Measurements from ENCODE around the gene NCEH1. TPM values are rescaled to one million over a fixed set of nuclear protein-coding genes. Genes with fewer than 3 reads are reported as not detected.
A peak's percentile ranks its signal among the peaks of the same experiment; 100 is the strongest.
"Not testable (repeated sequence)": the region's sequence is repeated elsewhere in the genome, so short reads cannot be mapped to it uniquely, and the experiment has no call there.

The NCEH1 gene
- total RNA-seq, 6 experiments from 2014 or later: 42.1 to 82.6 (median 76.3) TPM

DNA sequence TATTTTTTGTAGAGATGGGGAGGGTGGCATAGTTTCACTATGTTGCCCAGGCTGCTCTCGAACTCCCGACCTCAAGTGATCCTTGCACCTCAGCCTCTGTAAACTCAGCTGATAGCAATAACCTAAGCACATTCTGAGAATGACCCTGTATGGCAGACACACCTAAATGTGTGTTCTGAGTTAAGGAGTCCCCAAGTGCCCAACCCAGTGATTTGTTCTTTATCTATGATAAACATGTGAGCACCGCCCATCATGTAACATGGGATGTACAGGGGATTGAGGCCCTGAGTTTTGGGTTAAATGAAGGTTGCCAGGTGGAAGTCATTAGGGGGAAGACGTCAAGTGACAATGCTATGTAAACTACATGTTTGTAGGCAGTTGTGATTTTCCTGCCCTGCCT is 5.7 kb downstream of the NCEH1 start:
- Mint-ChIP-seq H3K4me1 (ENCODE audit: low read depth) (peaks cover 59% of the 10 kb centered on the region), H3K4me3 (no peak overlapping the region), H3K27ac (peak overlapping the region; percentile 31; the same call in 1 of the 2 replicates), H3K27me3 (ENCODE audit: insufficient read depth) (no peaks in the 10 kb centered on the region), H3K36me3 (ENCODE audit: low read depth) (peaks cover 10% of the 10 kb centered on the region; the same call in 1 of the 2 replicates), H3K9me3 (no peaks in the 10 kb centered on the region)
- no peak for DNase-seq
- TF ChIP-seq, protein P1, sequence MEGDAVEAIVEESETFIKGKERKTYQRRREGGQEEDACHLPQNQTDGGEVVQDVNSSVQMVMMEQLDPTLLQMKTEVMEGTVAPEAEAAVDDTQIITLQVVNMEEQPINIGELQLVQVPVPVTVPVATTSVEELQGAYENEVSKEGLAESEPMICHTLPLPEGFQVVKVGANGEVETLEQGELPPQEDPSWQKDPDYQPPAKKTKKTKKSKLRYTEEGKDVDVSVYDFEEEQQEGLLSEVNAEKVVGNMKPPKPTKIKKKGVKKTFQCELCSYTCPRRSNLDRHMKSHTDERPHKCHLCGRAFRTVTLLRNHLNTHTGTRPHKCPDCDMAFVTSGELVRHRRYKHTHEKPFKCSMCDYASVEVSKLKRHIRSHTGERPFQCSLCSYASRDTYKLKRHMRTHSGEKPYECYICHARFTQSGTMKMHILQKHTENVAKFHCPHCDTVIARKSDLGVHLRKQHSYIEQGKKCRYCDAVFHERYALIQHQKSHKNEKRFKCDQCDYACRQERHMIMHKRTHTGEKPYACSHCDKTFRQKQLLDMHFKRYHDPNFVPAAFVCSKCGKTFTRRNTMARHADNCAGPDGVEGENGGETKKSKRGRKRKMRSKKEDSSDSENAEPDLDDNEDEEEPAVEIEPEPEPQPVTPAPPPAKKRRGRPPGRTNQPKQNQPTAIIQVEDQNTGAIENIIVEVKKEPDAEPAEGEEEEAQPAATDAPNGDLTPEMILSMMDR (IDR thresholded peaks at IDR 0.05): no peak

DNA sequence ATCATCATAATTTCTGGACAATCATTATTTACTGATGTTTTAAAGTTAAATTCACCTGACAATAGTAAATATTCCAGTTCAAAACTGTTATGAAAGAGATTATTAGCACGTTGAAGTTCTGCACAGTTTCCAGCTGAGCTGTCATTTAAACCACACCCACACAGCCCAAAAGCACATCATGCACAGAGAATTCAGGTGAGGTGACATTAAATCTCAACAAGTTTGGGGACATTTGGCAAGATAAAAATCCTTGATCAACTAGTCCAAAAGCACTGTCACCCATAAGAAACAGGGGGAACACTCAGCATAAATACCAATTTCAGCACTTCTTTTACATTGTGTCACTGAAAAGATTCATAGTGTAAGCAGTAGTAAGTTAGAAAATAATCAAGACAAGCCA is 6.9 kb downstream of the NCEH1 start:
- H3K4me3 Mint-ChIP-seq: no peak overlapping the region
- no peak overlapping the region; the same call in 1 of the 2 replicates for H3K27ac Mint-ChIP-seq
- DNase-seq: no peak
- H3K36me3 Mint-ChIP-seq (ENCODE audit: low read depth): peaks cover 10% of the 10 kb centered on the region; the same call in 1 of the 2 replicates
- TF ChIP-seq, protein P1 (IDR thresholded peaks at IDR 0.05): no peak
- no peaks in the 10 kb centered on the region for H3K9me3 Mint-ChIP-seq
- no peaks in the 10 kb centered on the region for H3K27me3 Mint-ChIP-seq (ENCODE audit: insufficient read depth)
- peaks cover 64% of the 10 kb centered on the region for H3K4me1 Mint-ChIP-seq (ENCODE audit: low read depth)

DNA sequence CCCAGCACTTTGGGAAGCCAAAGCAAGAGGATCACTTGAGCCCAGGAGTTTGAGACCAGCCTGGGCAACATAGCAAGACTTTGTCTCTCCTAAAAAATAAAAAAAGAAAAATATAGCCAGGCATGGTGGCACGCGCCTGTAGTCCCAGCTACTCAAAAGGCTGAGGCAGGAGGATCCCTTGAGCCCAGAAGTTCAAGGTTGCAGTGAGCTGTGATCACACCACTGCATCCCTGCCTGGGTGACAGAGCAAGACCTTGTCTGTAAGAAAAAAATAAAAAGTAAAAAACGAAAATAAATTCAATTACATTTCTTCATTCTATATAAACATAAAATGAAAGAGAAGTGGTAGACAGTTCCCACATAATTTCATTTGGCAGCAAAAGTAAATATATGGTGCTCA is 8.1 kb downstream of the NCEH1 start:
- not testable (repeated sequence) for H3K27ac Mint-ChIP-seq; DNase-seq; H3K9me3 Mint-ChIP-seq; H3K36me3 Mint-ChIP-seq (ENCODE audit: low read depth); H3K27me3 Mint-ChIP-seq (ENCODE audit: insufficient read depth); H3K4me3 Mint-ChIP-seq
- peaks cover 61% of the 10 kb centered on the region for H3K4me1 Mint-ChIP-seq (ENCODE audit: low read depth)

DNA sequence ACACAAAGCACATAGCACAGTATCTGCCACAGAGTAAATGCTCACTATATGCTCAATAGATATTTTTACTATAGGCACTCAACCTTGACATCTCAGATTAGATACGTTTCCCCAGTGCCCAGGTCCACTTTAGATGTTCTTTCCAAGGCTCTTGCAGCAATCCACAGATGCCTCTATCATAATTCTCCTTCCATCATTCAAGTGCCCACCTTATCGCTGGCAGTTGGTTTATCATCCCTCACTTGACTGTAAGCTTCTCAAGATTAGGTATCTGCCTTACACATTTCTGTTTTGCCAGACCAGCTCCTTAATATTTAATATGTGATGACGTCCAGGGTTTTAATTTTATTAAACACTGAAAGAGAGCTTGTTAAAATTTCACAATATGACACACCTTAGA is 8.6 kb downstream of the NCEH1 start:
- H3K27me3 Mint-ChIP-seq (ENCODE audit: insufficient read depth): no peaks in the 10 kb centered on the region
- H3K27ac Mint-ChIP-seq: no peak overlapping the region; the same call in 1 of the 2 replicates
- no peak for DNase-seq
- peaks cover 57% of the 10 kb centered on the region for H3K4me1 Mint-ChIP-seq (ENCODE audit: low read depth)
- TF ChIP-seq, protein P1 (IDR thresholded peaks at IDR 0.05): no peak
- H3K9me3 Mint-ChIP-seq: no peaks in the 10 kb centered on the region
- H3K4me3 Mint-ChIP-seq: no peak overlapping the region
- peaks cover 7% of the 10 kb centered on the region; the same call in 1 of the 2 replicates for H3K36me3 Mint-ChIP-seq (ENCODE audit: low read depth)

DNA sequence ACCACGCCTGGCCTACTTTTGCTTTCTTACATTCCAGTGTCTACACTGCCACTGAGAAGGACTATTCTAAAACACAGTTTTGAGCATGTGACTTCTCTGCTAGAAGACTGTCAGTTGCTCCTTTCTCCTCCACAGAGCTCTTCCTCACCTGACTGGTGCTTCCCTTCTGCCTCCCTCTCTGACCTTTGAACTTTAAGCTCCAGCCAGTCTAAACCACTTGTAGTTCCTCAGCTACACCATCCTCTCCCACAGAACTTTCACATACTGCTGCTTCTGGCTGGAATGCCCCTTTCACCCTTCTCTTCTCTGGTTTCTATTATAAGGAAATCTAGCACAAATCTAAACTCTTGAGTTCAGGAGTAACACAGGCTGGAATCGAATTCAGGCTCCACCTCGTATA is 9.1 kb downstream of the NCEH1 start:
- TF ChIP-seq, protein P1 (IDR thresholded peaks at IDR 0.05): no peak
- Mint-ChIP-seq H3K36me3 (ENCODE audit: low read depth) (peaks cover 7% of the 10 kb centered on the region; the same call in 1 of the 2 replicates), H3K9me3 (no peaks in the 10 kb centered on the region), H3K27me3 (ENCODE audit: insufficient read depth) (no peaks in the 10 kb centered on the region), H3K27ac (no peak overlapping the region; the same call in 1 of the 2 replicates), H3K4me3 (no peak overlapping the region), H3K4me1 (ENCODE audit: low read depth) (peaks cover 53% of the 10 kb centered on the region)
- no peak for DNase-seq

DNA sequence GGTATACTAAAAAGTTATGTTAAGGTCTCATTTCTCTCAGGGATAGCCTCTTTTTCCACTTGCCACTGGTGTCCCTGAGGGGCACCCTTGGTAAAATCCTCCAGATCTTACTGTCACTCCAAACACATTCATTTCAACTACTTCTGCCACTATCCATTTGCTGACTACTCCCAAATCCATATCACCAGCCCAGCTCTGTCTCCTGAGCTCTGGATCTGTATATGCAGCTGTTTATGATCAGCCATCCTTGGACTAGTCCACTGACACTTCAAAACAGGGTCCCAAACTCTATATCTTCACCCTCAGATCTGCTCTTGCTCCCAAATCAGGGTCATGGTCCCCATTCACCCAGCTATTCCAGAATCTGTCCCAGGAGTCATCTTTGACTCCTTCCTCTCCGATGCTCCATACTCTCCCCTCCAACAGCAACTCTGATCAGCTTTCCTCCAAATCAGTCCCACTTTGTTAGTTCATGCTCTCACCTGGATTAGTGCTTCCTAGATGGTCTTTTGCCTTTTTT is 9.9 kb downstream of the NCEH1 start:
- H3K27me3 Mint-ChIP-seq (ENCODE audit: insufficient read depth): no peaks in the 10 kb centered on the region
- TF ChIP-seq, protein P1 (IDR thresholded peaks at IDR 0.05): no peak
- H3K27ac Mint-ChIP-seq: peak overlapping the region; percentile 4; the same call in 1 of the 2 replicates
- H3K4me3 Mint-ChIP-seq: no peak overlapping the region
- DNase-seq: no peak
- H3K4me1 Mint-ChIP-seq (ENCODE audit: low read depth): peaks cover 59% of the 10 kb centered on the region
- no peaks in the 10 kb centered on the region for H3K9me3 Mint-ChIP-seq
- peaks cover 7% of the 10 kb centered on the region; the same call in 1 of the 2 replicates for H3K36me3 Mint-ChIP-seq (ENCODE audit: low read depth)
